Measurements from ENCODE around the gene CNDP1. TPM values are rescaled to one million over a fixed set of nuclear protein-coding genes. Genes with fewer than 3 reads are reported as not detected.

The CNDP1 gene
- total RNA-seq, 2 experiments from 2014 or later: not detected

- Mint-ChIP-seq H3K27ac (no peak overlapping the region), H3K9me3 (no peaks in the 10 kb centered on the region), H3K4me3 (no peak overlapping the region), H3K27me3 (no peaks in the 10 kb centered on the region), H3K36me3 (peaks cover 35% of the 10 kb centered on the region), H3K4me1 (peaks cover under 1% of the 10 kb centered on the region)
- DNase-seq: no peak
These were observed 21.8 kb upstream of the CNDP1 start for GRCh38 chr18:74512321-74513053.

DNA sequence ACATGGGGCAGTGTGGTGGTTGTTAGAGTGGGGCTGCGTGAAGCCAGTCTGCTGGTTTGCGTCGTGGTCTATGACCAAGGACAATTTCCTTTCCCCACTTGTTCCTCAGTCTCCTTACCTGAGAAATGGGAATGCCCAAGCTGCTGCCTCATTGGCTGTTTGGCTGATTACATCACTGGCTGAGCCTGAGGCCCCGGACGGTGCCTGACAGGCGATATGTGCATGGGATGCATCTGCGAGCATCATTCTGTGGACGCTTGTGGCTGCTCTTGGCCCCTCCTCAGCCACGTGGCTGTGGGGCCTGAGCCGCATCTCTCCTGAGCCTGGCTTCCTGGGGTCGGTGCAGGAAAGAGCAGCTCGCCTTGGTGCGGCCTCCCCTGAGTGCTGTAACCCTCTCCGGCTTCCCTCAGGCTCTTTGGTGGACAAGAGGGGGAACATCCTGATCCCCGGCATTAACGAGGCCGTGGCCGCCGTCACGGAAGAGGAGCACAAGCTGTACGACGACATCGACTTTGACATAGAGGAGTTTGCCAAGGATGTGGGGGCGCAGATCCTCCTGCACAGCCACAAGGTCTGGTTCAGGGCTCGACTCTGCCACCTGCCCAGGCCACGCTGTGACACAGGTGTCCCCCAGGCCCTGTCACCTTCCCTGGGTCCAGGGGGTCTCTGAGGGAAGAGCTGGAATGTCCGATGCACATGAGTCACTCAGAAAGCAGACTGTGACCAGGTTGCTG is 21.0 kb upstream of the CNDP1 start:
- peaks cover 32% of the 10 kb centered on the region for H3K36me3 Mint-ChIP-seq
- H3K4me3 Mint-ChIP-seq: no peak overlapping the region
- H3K27ac Mint-ChIP-seq: no peak overlapping the region
- no peaks in the 10 kb centered on the region for H3K27me3 Mint-ChIP-seq
- DNase-seq: no peak
- H3K9me3 Mint-ChIP-seq: no peaks in the 10 kb centered on the region
- H3K4me1 Mint-ChIP-seq: no peaks in the 10 kb centered on the region

DNA sequence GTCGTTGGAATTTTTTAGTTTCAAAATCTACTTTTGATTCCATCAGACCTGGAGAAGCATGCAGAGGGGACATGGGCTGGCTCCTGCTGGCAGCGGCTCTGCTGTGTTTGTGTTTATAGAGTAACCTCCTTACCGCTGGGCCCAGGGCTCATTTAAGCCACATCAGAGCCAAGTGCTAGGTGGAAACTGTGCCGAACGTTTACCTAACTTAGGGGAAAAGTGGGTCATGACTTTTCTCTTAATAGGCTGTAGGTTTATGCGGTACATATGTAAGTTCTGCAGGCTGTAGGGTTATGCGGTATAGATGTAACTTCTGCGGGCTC is 20.5 kb upstream of the CNDP1 start:
- peaks cover 35% of the 10 kb centered on the region for H3K36me3 Mint-ChIP-seq
- DNase-seq: no peak
- H3K9me3 Mint-ChIP-seq: no peaks in the 10 kb centered on the region
- no peak overlapping the region for H3K27ac Mint-ChIP-seq
- no peaks in the 10 kb centered on the region for H3K27me3 Mint-ChIP-seq
- no peaks in the 10 kb centered on the region for H3K4me1 Mint-ChIP-seq
- H3K4me3 Mint-ChIP-seq: no peak overlapping the region

DNA sequence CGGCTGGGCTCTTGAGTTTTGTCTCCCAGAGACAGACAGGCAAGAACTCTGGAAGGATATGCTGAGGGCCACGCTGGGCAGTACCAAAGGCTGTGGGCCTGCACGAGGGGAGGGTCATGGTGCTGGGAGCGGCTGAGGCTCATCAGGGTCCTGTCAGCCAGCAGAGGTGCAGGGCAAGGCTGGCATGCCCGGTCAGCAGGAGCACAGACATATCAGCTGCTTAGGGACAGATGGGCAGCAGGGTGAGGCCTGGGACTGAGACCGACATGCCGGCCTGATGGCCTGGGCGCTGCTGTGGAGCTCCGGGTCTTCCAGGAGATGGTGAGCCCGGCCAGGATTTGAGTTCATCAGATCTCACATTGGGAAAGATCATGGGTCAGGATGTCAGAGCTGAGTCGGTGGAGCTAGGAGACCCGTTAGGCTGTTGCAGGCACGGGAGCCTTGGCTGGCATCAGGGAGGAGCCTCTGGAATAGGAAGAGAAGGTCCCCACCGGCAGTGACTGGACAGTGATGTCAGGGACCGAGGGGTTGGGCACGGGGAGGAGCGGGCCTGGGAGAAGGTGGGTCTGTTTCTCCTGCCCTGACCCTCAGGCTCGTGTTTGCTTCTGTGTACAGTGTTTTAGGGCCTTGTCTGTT is 19.3 kb upstream of the CNDP1 start:
- Mint-ChIP-seq H3K4me1 (no peaks in the 10 kb centered on the region), H3K4me3 (no peak overlapping the region), H3K36me3 (peaks cover 38% of the 10 kb centered on the region), H3K27me3 (no peaks in the 10 kb centered on the region), H3K9me3 (no peaks in the 10 kb centered on the region), H3K27ac (no peak overlapping the region)
- no peak for DNase-seq

DNA sequence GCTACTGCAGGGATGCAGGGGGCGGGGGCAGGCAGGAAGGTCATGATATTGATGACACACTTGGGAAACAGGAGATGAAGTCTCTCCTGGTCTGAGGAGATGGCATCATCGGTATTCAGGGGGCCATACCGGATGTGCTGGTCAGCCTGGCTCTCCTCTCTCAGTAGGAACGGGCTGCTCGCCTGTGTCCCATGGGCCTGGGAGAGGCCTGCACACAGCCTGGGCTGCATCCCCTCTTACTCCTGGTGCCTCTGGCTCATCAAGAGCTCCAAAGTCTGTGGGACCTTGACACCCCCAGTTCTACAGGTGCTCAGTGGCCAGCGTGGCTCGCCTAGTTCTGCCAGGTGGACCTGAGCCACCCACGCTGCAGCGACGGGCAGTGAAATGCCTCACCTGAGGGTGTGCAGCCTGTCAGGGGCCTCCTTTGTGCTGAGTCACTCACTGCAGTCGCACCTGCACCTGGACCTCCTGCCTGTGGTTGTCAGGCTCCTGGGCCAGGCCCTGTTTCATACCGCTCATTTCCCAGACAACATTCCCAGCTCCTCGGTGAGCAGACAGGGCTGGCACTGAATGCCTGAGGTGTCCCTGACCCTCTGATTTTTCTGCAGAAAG is 18.6 kb upstream of the CNDP1 start:
- Mint-ChIP-seq H3K9me3 (no peaks in the 10 kb centered on the region), H3K36me3 (peaks cover 40% of the 10 kb centered on the region), H3K4me1 (no peaks in the 10 kb centered on the region), H3K4me3 (no peak overlapping the region), H3K27ac (no peak overlapping the region), H3K27me3 (no peaks in the 10 kb centered on the region)
- DNase-seq: no peak

DNA sequence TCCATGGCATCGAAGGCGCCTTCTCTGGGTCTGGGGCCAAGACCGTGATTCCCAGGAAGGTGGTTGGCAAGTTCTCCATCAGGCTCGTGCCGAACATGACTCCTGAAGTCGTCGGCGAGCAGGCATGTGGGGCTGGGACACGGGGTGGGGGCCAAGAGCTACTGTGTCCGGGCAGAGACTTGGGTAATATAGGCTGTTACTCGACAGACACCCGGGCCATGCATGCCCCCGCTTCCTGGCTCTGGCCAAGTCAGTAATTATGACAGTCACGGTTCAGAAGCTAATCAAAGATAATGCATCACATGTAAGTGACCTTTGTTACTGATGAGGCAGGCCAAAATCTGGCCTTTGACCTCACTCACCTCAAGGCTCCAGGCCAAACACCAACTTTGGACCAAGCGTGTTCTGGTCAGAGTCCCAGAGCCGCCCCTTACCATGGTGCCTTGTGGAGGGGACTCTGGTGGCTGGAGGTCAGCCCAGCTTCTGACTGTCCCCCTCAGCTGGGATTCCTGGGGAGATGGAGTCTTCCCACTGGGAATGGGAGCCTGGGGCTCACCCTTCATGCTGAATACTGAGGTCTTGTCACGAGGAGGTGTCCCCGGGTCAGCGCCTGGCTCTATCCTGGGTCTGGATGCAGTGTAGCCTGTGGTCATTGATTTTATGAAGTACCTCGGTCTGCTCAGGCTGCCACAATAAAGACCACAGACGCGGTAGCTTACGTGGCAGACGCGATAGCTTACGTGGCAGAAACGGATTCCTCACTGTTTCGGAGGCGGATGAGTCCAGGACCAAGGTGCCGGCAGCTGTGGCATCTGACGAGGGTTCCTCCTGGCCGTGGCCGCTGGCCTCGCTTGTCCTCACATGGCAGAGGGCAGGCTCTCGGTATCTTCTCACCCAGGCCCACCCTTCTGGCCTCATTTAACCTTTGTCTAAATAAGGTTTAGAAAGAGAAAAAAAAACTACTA is 17.7 kb upstream of the CNDP1 start:
- Mint-ChIP-seq H3K4me3 (no peak overlapping the region), H3K27me3 (no peaks in the 10 kb centered on the region), H3K4me1 (no peaks in the 10 kb centered on the region), H3K27ac (no peak overlapping the region), H3K36me3 (peaks cover 47% of the 10 kb centered on the region), H3K9me3 (no peaks in the 10 kb centered on the region)
- DNase-seq: no peak

DNA sequence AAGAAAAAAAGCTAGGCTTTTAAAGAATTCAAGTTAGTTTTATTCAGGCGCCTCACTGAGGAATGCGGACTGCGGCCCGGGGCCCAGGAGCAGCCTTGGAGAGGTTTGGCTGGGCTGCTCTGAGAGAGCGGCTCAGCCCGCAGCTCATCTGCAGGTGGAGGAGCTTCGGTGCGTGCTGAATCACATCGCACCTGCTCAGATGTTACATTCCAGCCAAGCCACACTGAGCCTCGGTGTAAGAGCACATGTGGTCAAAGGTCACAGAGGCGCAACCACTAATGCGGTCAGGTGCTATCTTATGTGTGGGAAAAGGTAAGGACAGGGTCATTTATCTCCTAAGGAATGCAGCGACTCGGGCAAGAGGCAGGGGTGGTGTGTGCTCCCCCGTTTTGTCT is 17.1 kb upstream of the CNDP1 start:
- no peak for DNase-seq
- Mint-ChIP-seq H3K4me1 (no peaks in the 10 kb centered on the region), H3K27me3 (no peaks in the 10 kb centered on the region), H3K36me3 (peaks cover 47% of the 10 kb centered on the region), H3K9me3 (no peaks in the 10 kb centered on the region), H3K4me3 (no peak overlapping the region), H3K27ac (no peak overlapping the region)

- no peaks in the 10 kb centered on the region for H3K27me3 Mint-ChIP-seq
- no peak for DNase-seq
- no peak overlapping the region for H3K4me3 Mint-ChIP-seq
- peaks cover 39% of the 10 kb centered on the region for H3K36me3 Mint-ChIP-seq
- H3K9me3 Mint-ChIP-seq: no peaks in the 10 kb centered on the region
- no peaks in the 10 kb centered on the region for H3K4me1 Mint-ChIP-seq
- H3K27ac Mint-ChIP-seq: no peak overlapping the region
These were observed 15.6 kb upstream of the CNDP1 start for GRCh38 chr18:74518456-74519295.

- H3K4me3 Mint-ChIP-seq: no peak overlapping the region
- H3K36me3 Mint-ChIP-seq: peaks cover 43% of the 10 kb centered on the region
- H3K27me3 Mint-ChIP-seq: no peaks in the 10 kb centered on the region
- no peak for DNase-seq
- H3K27ac Mint-ChIP-seq: no peak overlapping the region
- H3K9me3 Mint-ChIP-seq: no peaks in the 10 kb centered on the region
- H3K4me1 Mint-ChIP-seq: no peaks in the 10 kb centered on the region
These were observed 14.8 kb upstream of the CNDP1 start for GRCh38 chr18:74519320-74520095.

GRCh38 chr18:74520096-74520833 is 14.0 kb upstream of the CNDP1 start:
- H3K9me3 Mint-ChIP-seq: no peaks in the 10 kb centered on the region
- H3K27ac Mint-ChIP-seq: no peak overlapping the region
- peaks cover 37% of the 10 kb centered on the region for H3K36me3 Mint-ChIP-seq
- no peaks in the 10 kb centered on the region for H3K27me3 Mint-ChIP-seq
- no peak overlapping the region for H3K4me3 Mint-ChIP-seq
- no peak for DNase-seq
- H3K4me1 Mint-ChIP-seq: no peaks in the 10 kb centered on the region

GRCh38 chr18:74521068-74521725 is 13.1 kb upstream of the CNDP1 start:
- Mint-ChIP-seq H3K27ac (no peak overlapping the region), H3K27me3 (no peaks in the 10 kb centered on the region), H3K36me3 (peaks cover 37% of the 10 kb centered on the region), H3K9me3 (no peaks in the 10 kb centered on the region), H3K4me1 (no peaks in the 10 kb centered on the region), H3K4me3 (no peak overlapping the region)
- DNase-seq: no peak
